Transverse colon (tissue), 4 donors: ENCODE data around the gene DLGAP1. TPM values are rescaled to one million over a fixed set of nuclear protein-coding genes. Genes with fewer than 3 reads are reported as not detected.

Experiments
- DNase-seq: peaks from one replicate; pipeline ENCODE4 v3.0.0-alpha.2; 2019
- H3K27ac ChIP-seq, 4 donors: fragments of 200-600 bp; sonication (generic); 2 replicates each; pipeline ENCODE4 v1.5.1; 2016 to 2018; ENCODE audit warnings: inconsistent platforms in 4 of 4
- H3K27me3 ChIP-seq: fragments of 200-600 bp; sonication (generic); 2 replicates; pipeline ENCODE4 v1.5.1; 2017; ENCODE audit warnings: inconsistent platforms
- H3K36me3 ChIP-seq, 4 donors: fragments of 200-600 bp; sonication (generic); 2 replicates each; pipeline ENCODE4 v1.5.1; 2017 to 2019; ENCODE audit warnings: inconsistent platforms in 4 of 4
- H3K4me1 ChIP-seq, 4 donors: fragments of 200-600 bp; sonication (generic); 2 replicates each; pipeline ENCODE4 v1.5.1; 2017 to 2020; ENCODE audit warnings: inconsistent platforms in 4 of 4
- H3K4me3 ChIP-seq, 4 donors: fragments of 200-600 bp; sonication (generic); 1 replicate in 1 of 4; 2 replicates in 3 of 4; pipeline versions ENCODE4 v1.5.1 to v1.6.1; 2017 to 2019; ENCODE audit warnings: inconsistent platforms in 4 of 4
- H3K9me3 ChIP-seq, 2 donors: fragments of 200-600 bp; sonication (generic); 2 replicates each; pipeline ENCODE4 v1.5.1; 2017 to 2019; ENCODE audit warnings: inconsistent platforms in 2 of 2
- CTCF ChIP-seq, 5 experiments: fragments of 200-600 bp in 3 of 5; fragments of 450-650 bp in 2 of 5; sonication (generic) in 3 of 5; IDR thresholded peaks; 1 replicate in 2 of 5; 2 replicates in 3 of 5; pipeline ENCODE4 v1.5.1; 2016 to 2017; ENCODE audit warnings: antibody characterized with exemption in 5 of 5, inconsistent platforms in 3 of 5, mild to moderate bottlenecking in 2 of 5, moderate library complexity in 1 of 5
- EP300 ChIP-seq: sonication (generic); formaldehyde crosslinking; IDR thresholded peaks from one replicate; pipeline ENCODE4 v1.6.1; 2017; ENCODE audit warnings: antibody characterized with exemption, low read depth
- POLR2A ChIP-seq: fragments of 450-650 bp; IDR thresholded peaks from one replicate; pipeline ENCODE4 v1.6.1; 2016; ENCODE audit warnings: antibody characterized with exemption, mild to moderate bottlenecking, moderate library complexity
- POLR2AphosphoS5 ChIP-seq, 3 donors: sonication (generic); formaldehyde crosslinking; IDR thresholded peaks; one replicate each; pipeline ENCODE4 v1.6.1; 2016; ENCODE audit warnings: antibody characterized with exemption in 3 of 3
- WGBS, 2 donors: methylation state at CpG; one replicate each; pipeline ENCODE4 v1.1.5; 2018; ENCODE audit warnings: low coverage in 1 of 2; 5-methylcytosine and 5-hydroxymethylcytosine counted together
- in situ Hi-C, 4 donors: fragments of 200-750 bp; cut with MboI; loops; one replicate each; pipeline versions ENCODE4 v1.15.0 to v1.15.1; 2017; ENCODE audit warnings: low sequenced_read_pairs in 3 of 4, low pct_ligation_motif_present in 1 of 4, low pct_unique_long_range_greater_than_20kb in 1 of 4
- intact Hi-C: fragments of 100-400 bp; cut with DNase I; formaldehyde crosslinking; loops from one replicate; pipeline ENCODE4 v1.15.1; 2023; ENCODE audit warnings: low total_unique reads
- total RNA-seq, 4 donors: library from RNA; depleted of rRNA; stranded (reverse); fragments of >200 nt; gene quantifications; one replicate each; pipeline ENCODE4 v1.1.0, GENCODE V29; 2016

DLGAP1 gene
- total RNA-seq, 4 donors from 2014 or later, result 2.7 to 7.2 (median 3.3) TPM

- TF ChIP-seq POLR2AphosphoS5 (IDR thresholded peaks at IDR 0.05), result no peak
- TF ChIP-seq EP300, result no peak
- TF ChIP-seq POLR2A, result no peak
- no peak for TF ChIP-seq CTCF (IDR thresholded peaks at IDR 0.05)
- WGBS, 2 donors, result 87 to 93% methylated on average over 2 to 3 of the region's 3 CpGs
- Histone ChIP-seq H3K27me3 (no peaks in the 10 kb centered on the region), H3K36me3 (no peaks in the 10 kb centered on the region), H3K4me1 (peaks cover 0 to 5% (median 0%) of the 10 kb centered on the region in 4 donors), H3K27ac (no peak overlapping the region), H3K9me3 (peaks cover 0 to 5% of the 10 kb centered on the region in 2 donors), H3K4me3 (no peak overlapping the region)
- intact Hi-C loops, result no loop called here
- DNase-seq, result no peak
- in situ Hi-C loops, result loop anchor here in 3 of 4 donors (25.0 kb wide), 3 partner anchors 195 to 695 kb away; no protein-coding TSS in a partner anchor
Observed at GRCh38 chr18:3982541-3982940, 472.6 kb downstream of the DLGAP1 start.

- intact Hi-C loops, result no loop called here
Observed at GRCh38 chr18:3979024-3979423, 476.1 kb downstream of the DLGAP1 start.

GRCh38 chr18:3973191-3973850 lies 481.8 kb downstream of the DLGAP1 start:
- Histone ChIP-seq H3K36me3 (no peaks in the 10 kb centered on the region), H3K4me3 (no peak overlapping the region), H3K4me1 (no peaks in the 10 kb centered on the region), H3K9me3 (no peaks in the 10 kb centered on the region), H3K27ac (no peak overlapping the region), H3K27me3 (no peaks in the 10 kb centered on the region)
- in situ Hi-C loops (no loop called here), intact Hi-C loops (no loop called here)
- TF ChIP-seq POLR2AphosphoS5 (IDR thresholded peaks at IDR 0.05) (no peak), EP300 (no peak), CTCF (IDR thresholded peaks at IDR 0.05) (no peak), POLR2A (no peak)
- 73 to 78% methylated on average over 4 to 5 of the region's 5 CpGs for WGBS, 2 donors
- no peak for DNase-seq

More at GRCh38 chr18:3979024-3979423, 476.1 kb downstream of the DLGAP1 start:
- Histone ChIP-seq H3K4me3 (no peak overlapping the region), H3K36me3 (no peaks in the 10 kb centered on the region), H3K27me3 (no peaks in the 10 kb centered on the region), H3K27ac (no peak overlapping the region), H3K9me3 (peaks cover 0 to 5% of the 10 kb centered on the region in 2 donors), H3K4me1 (peaks cover 0 to 5% (median 0%) of the 10 kb centered on the region in 4 donors)
- WGBS, 2 donors, result 75 to 92% methylated on average over 1 to 4 of the region's 4 CpGs
- in situ Hi-C loops, result loop anchor here in 3 of 4 donors (25.0 kb wide), 3 partner anchors 192 to 692 kb away; no protein-coding TSS in a partner anchor
- no peak for DNase-seq
- TF ChIP-seq CTCF (IDR thresholded peaks at IDR 0.05) (no peak), EP300 (no peak), POLR2A (no peak), POLR2AphosphoS5 (IDR thresholded peaks at IDR 0.05) (no peak)

GRCh38 chr18:3972291-3972930 lies 482.7 kb downstream of the DLGAP1 start:
- Histone ChIP-seq H3K27me3 (no peaks in the 10 kb centered on the region), H3K4me3 (no peak overlapping the region), H3K9me3 (no peaks in the 10 kb centered on the region), H3K36me3 (no peaks in the 10 kb centered on the region), H3K27ac (no peak overlapping the region), H3K4me1 (no peaks in the 10 kb centered on the region)
- intact Hi-C loops, result no loop called here
- in situ Hi-C loops, result no loop called here
- DNase-seq, result no peak
- 82 to 88% methylated on average over 5 to 6 of the region's 6 CpGs for WGBS, 2 donors
- TF ChIP-seq POLR2AphosphoS5 (IDR thresholded peaks at IDR 0.05) (no peak), EP300 (no peak), CTCF (IDR thresholded peaks at IDR 0.05) (no peak), POLR2A (no peak)
